ENCODE data around the gene ABCC11.

DNA sequence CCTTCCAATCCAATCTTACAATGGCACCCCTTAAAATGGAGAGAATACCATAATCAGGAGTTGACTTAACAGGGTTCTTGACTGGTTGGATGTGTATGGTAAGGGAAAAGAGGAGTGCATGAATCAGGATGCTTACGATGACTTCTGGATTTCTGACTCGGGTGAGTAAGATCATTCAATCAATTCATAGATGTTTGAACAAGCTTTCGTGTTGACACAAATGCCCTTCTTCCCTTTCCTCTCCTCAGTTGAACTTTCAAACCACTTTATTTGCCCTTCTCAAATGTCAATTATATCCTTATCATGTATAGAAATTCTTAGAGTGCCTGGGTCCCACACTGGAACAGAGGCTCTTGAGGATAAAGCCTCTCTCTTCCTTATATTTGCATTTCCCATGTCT is 117.4 kb downstream of the ABCC11 start:
- TF ChIP-seq GATA3 (IDR thresholded peaks at IDR 0.05; ENCODE audit: low read depth, low read length): no peak
- TF ChIP-seq GATA2 (IDR thresholded peaks at IDR 0.05; ENCODE audit: low read depth, low read length): no peak

All from SH-SY5Y (cell line).